Epithelial cell of proximal tubule (primary cell): Measurements from ENCODE around the gene CDH4. TPM values are rescaled to one million over a fixed set of nuclear protein-coding genes. Genes with fewer than 3 reads are reported as not detected.

Experiments used
- DNase-seq: peaks from one replicate; pipeline ENCODE4 v3.0.0-alpha.2; 2011; ENCODE audit warnings: low read depth
- H3K4me3 ChIP-seq: 2 replicates; pipeline ENCODE4 v1.5.1; 2011; ENCODE audit warnings: low read depth, mild to moderate bottlenecking, low read length
- CTCF ChIP-seq: conservative IDR thresholded peaks from 2 replicates; pipeline ENCODE4 v1.5.1; 2012; ENCODE audit warnings: low read depth, mild to moderate bottlenecking, low read length
- total RNA-seq: library from RNA; depleted of rRNA; stranded (reverse); fragments of >200 nt; gene quantifications from 2 replicates; pipeline ENCODE4 v1.2.3, GENCODE V29; 2015

The CDH4 gene
- total RNA-seq, 1 donor from 2014 or later, result 17.1 TPM

GRCh38 chr20:61737812-61738443 is 485.9 kb downstream of the CDH4 start:
- DNase-seq, result no peak
- H3K4me3 ChIP-seq, result no peak overlapping the region
- TF ChIP-seq CTCF, result no peak

- no peak overlapping the region for H3K4me3 ChIP-seq
- TF ChIP-seq CTCF, result no peak
- DNase-seq, result no peak
Observed at GRCh38 chr20:61738601-61739069, 486.6 kb downstream of the CDH4 start.

GRCh38 chr20:61739086-61739831 is 487.2 kb downstream of the CDH4 start:
- DNase-seq, result no peak
- no peak for TF ChIP-seq CTCF
- no peak overlapping the region for H3K4me3 ChIP-seq

- no peak for TF ChIP-seq CTCF
- no peak for DNase-seq
Observed at GRCh38 chr20:61739832-61740118, 487.7 kb downstream of the CDH4 start.

GRCh38 chr20:61742097-61742825 is 490.2 kb downstream of the CDH4 start:
- peak; percentile 22 for TF ChIP-seq CTCF
- no peak overlapping the region for H3K4me3 ChIP-seq
- no peak for DNase-seq

More at GRCh38 chr20:61739832-61740118, 487.7 kb downstream of the CDH4 start:
- H3K4me3 ChIP-seq, result no peak overlapping the region

- no peak overlapping the region for H3K4me3 ChIP-seq
- no peak for DNase-seq
- no peak for TF ChIP-seq CTCF
Observed at GRCh38 chr20:61743606-61744005, 491.5 kb downstream of the CDH4 start.
